ENCODE data around the gene PHF21B.
"Not testable (repeated sequence)": the region's sequence is repeated elsewhere in the genome, so short reads cannot be mapped to it uniquely, and the experiment has no call there.

PHF21B gene

DNA sequence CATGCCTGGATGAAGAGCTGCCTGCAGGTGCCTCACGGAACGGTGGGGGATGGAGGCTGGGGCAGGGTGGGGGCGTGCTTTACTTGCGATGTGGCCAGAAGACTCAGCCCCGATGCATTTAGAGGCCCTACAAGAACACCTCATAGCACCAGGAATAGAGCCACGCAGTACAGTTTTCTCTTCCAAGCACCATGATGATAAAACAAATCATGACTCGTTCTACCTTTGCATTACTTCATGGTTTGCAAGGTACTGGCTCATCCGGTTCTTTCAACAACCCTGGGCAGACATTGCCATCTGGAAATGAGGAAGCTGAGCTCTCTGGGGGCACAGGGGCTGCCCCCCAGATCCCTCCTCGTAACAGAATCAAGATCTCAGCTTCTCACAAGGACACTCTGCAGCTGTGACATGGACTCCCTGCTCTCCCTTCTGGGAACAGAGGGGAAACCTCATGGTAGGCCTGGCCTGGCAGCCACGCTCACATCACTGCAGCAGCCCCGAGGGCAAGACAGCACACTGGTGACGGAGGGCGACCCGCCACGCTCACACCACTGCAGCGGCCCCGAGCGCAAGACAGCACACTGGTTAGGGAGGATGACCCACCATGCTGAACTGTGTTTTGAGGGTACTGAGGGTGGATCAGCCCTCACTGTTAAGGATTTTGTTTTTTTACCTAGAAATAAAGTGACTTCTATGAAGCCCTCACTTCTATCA lies 46.9 kb downstream of the PHF21B start:
- DNase-seq (ENCODE audit: low read depth in 2 of 2) = no peak

DNA sequence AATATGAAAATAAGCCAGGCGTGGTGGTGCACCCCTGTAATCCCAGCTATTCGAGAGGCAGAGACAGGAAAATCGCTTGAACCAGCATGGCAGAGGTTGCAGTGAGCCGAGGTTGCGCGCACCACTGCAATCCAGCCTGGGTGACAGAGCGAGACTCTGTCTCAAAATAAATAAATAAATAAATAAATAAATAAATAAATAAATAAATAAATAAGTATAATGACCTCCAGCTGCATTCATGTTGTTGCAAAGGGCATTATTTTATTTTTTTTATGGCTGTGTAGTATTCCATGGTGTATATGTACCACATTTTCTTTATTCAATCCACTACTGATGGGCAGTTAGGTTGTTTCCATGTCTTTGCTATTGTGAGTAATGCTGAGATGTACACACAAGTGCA lies 48.1 kb downstream of the PHF21B start:
- not testable (repeated sequence) for DNase-seq (ENCODE audit: low read depth in 2 of 2)

DNA sequence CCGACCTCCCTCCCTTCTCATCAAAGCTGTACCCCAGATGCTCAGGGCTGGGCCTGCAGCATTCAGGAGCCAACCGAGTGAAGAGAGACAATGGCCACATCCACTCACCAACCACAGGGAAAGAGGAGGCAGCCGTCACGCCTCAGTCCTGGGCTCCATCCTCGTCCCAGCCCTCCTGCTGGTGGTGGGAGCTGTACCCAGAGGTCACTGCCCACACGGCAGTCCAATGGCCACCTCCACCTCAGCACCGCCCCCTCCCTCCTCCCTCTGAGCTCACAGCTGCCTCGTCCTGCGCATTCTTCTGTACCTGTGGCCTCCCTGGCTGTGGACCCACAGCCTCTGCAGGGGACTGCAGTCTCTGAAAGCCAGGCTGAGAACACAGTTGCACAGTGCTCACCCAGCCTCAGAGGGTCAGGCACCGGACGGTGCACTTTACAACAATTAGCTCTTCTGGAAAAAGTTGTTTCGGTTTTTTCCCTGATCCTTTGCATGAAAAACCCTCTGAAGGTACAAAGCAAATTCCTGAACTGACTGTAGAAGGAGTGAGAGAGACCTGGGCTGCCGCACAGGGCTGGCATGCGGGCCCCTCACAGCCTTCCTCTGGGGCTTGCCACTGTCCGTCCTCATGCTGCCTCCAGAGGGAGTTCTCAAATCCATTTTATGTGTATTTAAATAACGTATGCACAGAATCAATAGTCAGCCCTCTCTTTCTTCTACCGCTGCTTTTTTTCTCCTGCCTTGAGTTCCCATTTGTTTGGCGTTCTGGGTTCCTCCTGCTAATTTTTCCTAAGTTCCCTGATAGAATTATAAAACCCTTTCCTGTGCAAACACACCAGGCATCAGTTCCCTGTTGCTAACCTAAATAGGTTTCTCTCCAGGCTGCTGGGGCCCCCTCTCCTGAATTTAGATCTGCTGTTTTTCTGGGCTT lies 52.7 kb downstream of the PHF21B start:
- DNase-seq (ENCODE audit: low read depth in 2 of 2) = no peak

DNA sequence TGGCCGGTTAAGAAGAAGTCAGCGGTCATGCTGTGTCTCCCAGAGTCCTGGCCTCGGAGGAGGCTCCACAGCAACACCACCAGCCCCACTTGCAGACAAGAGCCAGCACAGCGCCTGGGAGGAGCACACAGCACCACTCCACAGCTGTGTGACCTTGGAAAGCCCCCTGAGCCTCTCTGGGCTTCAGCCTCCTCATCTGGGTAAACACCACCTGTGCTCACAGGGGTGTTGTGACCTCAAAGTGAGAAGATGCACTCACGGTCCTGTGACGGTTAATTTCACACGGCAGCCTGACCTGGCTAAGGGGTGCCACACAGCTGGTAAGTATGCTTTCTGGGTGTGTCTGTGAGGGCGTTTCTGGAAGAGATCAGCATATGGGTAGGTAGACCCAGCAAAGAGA lies 54.7 kb downstream of the PHF21B start:
- no peak for DNase-seq (ENCODE audit: low read depth in 2 of 2)

DNA sequence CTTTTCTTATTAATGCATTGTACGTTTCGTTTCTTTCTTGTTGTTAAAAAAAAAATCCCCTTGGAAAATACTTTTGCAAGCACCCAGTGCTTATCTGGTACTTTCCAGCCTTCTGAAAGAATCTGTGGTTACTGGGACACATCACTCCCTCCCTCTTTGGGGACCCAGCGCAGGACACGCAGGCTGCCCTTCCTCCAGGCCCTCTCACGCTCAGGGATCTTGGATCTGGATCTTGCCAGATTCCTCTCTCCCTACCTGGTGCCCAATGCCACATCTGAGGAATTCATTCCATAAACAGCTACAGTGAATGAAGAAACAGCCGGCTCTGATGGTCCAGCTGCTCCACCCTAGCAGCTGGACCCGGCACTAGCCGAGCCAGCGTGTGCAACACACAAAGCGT lies 55.7 kb downstream of the PHF21B start:
- DNase-seq (ENCODE audit: low read depth in 2 of 2) = no peak

DNA sequence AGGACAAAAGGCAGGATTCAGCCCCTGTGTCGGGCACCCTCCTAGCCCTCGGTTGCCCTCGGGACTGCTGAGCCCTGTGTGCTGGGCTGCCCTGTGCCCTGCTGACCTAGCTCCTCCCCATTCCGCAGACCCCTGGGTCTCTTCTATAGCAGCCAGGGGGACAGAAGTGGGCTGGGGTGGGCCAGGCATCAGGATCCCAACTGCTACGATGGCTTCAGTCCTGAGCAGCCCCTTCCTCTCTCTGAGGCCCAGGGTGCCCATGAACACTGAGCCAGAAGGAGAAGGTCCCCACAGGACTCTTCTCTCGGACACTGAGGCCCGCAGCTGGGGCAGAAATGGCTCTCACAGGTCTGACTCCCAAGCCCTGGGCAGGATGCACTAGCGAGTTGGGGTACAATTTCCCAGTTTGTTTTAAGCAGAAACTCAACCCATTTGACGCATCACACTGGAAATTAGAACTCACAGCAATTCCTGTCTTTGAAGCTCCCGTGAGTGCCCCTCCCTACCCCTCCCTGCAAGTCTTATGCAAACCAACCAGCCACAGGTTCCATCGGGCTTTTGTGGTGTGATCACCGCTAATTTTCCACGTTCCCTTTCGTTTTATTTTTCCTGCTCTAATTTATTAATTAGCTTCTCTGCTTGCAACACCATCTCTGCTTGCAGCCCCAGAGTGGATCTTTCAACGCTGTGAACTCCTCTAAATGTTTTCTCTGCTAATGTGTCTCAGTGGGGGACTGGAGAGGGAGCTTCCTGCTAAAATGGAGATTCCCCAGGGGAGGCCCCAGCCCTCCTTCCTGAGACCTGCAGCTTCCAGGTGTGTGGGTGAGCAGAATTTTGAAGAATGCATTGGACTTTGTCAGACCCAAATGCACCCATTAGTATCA lies 56.7 kb downstream of the PHF21B start:
- no peak for DNase-seq (ENCODE audit: low read depth in 2 of 2)

DNA sequence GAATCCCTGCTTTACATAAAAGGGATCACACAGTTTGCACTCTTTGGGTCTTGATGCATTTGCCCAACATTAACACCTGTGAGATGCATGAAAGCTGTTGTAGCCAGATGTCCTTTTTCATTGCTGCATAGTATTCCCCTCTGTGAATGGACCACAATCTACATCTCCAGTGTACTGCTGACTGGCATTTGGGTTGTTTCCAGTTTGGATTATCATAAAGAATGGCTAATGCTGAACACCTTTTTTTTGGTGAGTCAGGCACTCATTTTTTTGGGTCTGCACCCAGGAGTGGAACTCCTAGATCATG lies 58.3 kb downstream of the PHF21B start:
- DNase-seq (ENCODE audit: low read depth in 2 of 2) = no peak

DNA sequence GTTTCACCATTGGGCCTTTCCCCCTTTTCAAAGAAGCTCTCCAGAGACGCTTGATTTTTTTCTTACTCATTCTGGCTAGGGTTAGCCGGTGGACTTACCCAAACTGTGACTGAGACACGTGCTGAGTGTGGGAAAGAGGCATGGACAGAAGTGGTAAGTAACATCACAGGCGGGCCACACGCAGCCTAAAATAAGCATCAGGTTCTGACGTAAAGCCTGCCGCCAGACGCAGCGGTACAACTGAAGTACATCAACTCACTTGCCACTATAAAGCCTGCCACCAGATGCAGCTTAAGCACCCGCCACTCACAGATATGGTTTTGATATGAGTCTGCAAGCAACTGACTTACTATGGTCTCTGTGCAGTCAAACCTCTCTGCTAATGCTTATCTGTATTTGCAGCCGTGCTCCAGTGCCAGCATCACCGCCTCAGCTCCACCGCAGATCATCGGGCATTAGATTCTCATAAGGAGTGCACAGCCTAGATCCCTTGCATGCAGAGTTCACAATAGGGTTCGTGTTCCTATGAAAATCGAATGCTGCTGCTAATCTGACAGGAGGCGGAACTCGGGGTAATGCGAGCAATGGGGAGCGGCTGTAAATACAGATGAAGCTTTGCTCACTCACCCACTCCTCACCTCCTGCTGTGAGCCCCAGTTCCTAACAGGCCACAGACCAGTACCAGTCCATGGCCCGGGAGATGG lies 58.8 kb downstream of the PHF21B start:
- no peak for DNase-seq (ENCODE audit: low read depth in 2 of 2)

DNA sequence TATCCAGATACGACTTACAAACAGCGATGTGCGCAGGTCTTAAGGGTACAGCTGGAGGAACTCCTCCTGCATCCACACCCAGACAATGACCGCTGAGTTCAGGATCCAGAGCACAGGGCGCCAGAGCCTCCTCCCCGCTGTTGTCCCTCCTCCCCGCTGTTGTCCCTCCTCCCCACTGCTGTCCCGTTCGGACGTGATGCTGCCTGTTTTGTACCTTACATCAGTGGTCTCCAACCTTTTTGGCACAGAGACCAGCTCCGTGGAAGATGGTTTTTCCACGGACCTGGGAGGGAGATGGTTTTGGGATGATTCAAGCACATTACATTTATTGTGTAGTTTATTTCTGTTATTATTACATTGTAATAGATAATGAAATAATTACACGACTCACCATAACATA lies 62.0 kb downstream of the PHF21B start:
- no peak for DNase-seq (ENCODE audit: low read depth in 2 of 2)

DNA sequence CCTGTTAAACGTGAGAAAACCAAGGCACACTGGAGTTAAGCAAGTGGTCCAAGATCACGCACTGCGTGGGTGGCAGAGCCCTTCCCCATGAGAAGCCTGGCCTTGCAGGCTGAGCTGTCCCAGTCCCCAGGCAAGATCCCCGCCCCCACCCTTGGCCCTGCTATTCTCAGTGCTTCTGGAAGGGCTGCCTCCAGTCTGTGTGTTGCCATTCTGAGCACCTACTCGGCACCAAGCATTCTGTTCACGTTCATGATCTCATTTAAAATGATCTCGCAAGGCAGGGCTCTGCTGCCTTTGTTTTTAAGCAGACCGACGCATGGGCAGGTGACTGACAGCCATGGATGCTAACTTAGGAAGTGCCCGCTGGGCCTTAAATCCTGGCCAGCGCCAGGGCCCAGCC lies 62.8 kb downstream of the PHF21B start:
- no peak for DNase-seq (ENCODE audit: low read depth in 2 of 2)

DNA sequence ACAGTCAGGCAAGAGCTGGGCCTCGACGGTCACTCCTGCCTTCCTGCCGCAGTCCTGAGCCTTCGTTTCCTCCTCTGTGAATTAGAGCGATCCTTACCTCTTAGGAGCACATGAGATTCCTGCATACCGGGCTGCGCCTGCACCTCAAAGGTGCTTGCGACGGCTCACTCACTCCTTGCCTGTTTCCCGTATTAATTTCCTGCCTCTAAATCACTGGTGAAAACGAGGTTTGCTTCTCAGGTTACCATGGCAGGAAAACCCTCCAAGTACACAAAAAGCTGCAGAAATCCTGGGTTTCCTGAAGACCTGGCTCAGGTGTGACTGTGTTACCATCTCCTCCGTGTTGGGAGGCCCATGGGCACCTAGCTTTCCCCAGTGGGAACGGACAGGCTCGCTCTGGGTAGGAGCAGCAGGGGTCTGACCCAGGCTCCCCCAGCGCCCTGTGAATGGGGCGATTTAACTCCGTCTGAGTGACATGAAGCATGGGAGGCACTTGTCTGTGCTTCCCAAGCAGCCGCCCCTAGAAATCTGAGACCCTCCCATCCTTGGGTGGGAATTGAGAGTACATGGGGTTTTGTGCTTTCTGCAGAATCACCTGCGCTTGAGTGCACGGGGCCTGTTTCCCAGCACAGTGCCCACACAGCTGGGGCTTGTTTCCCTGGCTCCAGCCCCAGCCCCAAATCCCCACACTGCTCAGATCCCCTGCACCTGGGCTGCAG lies 64.8 kb downstream of the PHF21B start:
- DNase-seq (ENCODE audit: low read depth in 2 of 2) = no peak

DNA sequence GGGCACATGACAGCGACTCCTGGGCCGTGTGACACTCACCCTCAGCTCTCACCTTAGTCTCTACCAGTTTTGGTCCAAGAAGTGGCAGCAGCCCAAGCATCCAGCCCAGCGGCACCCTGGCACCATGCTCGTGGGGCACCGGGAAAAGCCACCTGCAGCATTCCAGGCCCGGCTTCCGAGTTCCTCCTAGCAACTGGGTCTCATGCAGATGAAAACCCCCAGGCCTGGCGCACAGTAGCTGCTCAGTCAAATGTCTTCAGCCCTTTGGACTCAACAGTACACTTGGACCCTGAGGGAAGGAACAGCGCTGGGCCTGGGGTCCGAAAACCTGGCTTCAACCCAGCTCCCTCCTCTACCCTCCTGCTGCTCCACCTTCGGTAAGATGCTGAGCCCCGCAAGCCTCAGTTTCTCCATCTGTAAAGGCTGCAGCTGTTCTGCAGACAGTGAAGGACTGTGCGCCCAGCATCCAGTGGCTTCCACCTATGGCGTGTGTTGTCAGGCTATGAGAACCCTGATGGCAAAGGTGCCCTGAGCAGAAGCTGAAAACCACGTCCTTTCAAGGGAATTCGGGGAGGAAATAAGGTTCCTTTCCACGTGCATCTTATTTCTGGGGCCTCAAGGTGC lies 66.0 kb downstream of the PHF21B start:
- DNase-seq (ENCODE audit: low read depth in 2 of 2) = no peak

DNA sequence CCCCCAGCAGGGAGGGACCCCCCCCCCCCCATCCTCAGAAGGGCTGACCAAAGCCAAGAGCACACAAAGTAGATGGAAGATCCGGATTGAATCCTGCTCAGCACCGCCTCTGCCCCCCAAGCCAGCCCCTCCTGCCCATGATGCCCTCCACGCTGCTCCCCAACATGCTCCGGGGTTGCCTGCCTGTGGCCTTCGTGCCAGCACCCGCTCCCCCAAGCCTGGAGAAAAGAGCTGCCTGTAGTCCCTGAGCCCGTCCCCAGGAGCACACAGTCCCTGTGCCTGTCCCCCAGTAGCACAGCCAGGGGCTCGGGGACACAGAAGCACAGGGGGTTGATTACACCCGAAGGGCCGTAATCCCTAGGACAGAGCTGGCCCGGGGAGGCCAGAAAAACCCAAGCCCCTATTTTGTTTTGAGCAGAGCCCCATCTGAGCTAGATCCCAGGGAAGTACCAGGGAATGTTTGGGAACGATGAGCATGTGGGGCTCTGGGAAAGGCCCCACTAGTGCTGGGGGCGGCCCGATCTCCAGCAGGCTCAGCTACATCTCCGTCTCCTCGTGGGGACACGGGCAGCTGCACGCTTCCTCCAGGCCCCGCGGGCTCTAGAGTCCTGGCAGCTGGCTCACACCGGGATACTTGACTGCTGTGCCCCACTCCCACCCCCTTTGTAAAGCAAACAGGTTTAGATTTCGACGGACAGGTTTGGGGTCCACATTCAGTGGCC lies 66.7 kb downstream of the PHF21B start:
- DNase-seq (ENCODE audit: low read depth in 2 of 2) = no peak

DNA sequence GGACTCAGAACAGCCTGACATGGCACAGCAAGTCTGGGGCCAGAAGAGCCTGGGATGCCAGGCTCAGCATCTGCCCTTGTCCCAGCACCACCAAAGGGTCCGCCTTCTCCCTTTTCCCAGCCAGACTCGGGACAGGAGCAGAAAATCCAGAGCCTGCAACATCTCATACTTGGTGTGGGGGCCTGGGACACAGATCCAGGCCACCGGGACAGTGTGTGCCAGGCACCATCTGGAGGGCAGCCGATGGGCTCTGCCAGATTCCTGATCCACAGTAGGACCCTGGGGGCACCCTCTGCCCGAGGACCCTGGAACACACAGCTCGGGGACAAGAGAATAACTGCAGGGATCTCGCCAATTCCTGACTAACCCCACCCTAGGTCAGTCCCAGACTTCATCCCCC lies 67.7 kb downstream of the PHF21B start:
- DNase-seq (ENCODE audit: low read depth in 2 of 2) = no peak

DNA sequence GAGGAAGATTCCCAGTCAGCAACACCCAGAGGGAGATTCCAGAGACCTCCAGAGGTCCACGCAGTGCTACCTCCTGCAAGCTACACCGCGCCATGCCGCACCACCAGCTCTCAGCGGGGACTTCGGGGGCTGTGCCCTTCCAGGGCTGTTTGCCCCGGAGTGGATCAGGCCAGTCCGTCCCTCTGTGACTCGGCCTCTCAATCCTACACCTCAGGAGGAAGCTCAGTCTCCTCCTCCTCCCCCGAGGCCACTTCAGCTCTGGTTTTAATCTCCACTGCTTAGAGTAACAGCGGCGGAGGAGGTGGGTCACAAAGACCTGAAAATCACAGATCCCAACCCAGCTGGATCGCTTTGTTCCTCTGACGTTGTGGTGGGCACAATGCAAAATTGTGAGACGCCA lies 68.6 kb downstream of the PHF21B start:
- no peak for DNase-seq (ENCODE audit: low read depth in 2 of 2)

DNA sequence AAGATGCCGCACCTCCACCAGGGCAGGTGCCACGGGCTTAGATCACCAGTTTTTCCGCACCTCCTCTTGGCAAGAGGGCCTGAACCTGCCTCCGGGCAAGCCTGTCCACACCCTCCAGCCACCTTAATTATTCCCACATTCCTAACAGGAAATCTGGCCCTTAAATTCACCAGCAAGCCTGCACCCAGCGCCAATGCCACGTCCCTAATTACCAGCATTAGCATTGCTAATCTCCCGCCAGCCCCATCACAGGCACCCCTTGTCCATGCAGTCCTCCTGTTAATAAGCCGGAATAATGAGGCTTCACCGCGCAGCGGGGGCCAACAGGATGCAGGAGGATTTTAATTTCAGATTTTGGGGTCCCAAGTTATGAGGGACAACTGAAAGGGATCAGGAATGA lies 69.7 kb downstream of the PHF21B start:
- no peak for DNase-seq (ENCODE audit: low read depth in 2 of 2)

DNA sequence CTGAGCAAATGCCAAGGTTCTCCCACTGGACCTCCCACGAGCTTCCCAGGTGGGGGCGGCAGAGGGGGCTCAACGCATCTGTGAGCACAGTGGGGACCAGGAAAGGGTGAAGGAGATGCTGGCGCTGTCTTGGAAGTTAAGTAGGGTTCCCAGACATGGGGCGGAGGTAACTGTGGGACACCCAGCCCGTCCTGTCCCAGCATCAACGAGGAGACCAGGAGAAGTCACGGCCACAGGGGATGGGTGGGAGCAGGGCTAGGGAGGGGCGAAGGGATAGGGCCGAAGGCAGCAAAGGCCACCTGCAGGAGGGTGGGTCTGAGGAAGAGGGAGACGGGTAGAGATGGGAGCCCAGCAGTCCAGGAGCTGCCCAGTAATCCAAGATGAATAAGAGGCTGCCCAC lies 70.4 kb downstream of the PHF21B start:
- DNase-seq (ENCODE audit: low read depth in 2 of 2) = no peak

DNA sequence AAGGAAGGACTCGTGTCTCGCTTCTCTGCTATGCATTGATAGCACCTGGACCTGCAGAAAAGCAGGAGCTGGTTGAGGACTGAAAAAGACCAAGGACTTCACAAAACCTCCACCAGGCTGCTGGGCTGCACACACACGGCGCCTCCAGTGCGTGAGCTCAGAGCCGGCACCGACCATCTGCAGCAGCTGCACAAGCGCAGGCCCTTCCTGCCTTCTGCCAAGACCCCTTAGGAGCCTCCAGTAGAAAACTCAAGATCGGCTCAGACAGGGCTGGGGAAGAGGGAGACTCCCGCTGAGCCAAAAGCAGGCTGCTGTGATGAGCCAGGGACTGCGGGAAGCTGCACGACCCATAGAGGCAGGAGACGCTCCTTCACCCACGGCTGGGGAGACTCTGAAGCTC lies 70.9 kb downstream of the PHF21B start:
- DNase-seq (ENCODE audit: low read depth in 2 of 2) = no peak

DNA sequence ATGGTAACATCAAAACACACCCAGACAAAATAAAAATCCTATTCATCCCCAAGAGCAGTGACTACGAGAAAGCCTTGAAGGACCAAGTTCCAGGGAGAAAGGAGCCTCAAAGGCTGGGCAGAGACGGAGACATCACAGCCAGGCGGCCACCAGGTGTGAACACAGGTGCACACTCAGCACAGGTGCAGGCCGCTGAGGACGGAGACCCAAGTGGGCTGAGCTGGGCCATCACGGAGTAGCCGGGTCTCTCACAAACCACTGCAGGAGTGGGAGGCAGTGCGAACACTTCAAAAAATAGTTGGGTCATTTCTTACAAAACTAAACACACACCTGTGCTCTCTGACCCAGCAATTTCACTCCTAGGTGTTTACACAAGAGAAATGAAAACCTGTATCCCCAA lies 72.6 kb downstream of the PHF21B start:
- no peak for DNase-seq (ENCODE audit: low read depth in 2 of 2)

DNA sequence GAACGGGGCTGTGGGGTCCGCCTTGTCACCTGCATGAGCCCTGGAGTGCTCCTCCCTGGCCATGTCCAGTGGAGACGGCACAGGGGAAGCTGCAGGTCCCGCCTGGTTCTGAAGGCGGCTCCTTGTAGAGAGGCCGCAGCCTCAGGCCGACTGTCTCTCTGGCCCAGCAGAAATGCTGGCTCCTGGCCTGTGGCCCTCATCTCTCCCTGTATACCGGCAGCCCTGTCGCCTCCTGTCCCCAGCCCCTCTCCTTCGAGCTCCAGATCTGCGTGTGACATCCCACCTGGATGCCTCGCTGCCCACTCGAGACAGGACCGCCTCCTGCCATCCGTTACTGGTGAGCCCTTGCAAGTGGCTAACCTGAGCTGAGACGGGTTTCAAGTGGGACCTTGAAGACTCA lies 73.6 kb downstream of the PHF21B start:
- no peak for DNase-seq (ENCODE audit: low read depth in 2 of 2)
